ENCODE measurements around the gene PRKAA2. TPM values are rescaled to one million over a fixed set of nuclear protein-coding genes. Genes with fewer than 3 reads are reported as not detected.
"Not testable (repeated sequence)": the region's sequence is repeated elsewhere in the genome, so short reads cannot be mapped to it uniquely, and the experiment has no call there.

Gene PRKAA2
- not detected for total RNA-seq

- Mint-ChIP-seq H3K36me3 (ENCODE audit: insufficient read depth in 2 of 2) (peaks cover 0 to 1% of the 10 kb centered on the region in 2 donors), H3K27me3 (ENCODE audit: low read depth) (peaks cover 37% of the 10 kb centered on the region), H3K27ac (no peak within 1 kb of the TSS), H3K9me3 (no peaks in the 10 kb centered on the region), H3K4me1 (ENCODE audit: low read depth) (peaks cover 6% of the 10 kb centered on the region), H3K4me3 (peak within 1 kb of the TSS; percentile 72 to 73)
- peak; percentile 15 to 16 for DNase-seq
- peak; percentile 53 to 64 for ATAC-seq (replicated peaks in 1 of 2)
Measured at GRCh38 chr1:56644919-56645676, at the start of gene PRKAA2. TSS of gene PRKAA2 (plus strand) at chr1:56645314. CDS start at chr1:56645388, 74 bp downstream.

- not testable (repeated sequence) for H3K9me3 Mint-ChIP-seq; H3K4me3 Mint-ChIP-seq; DNase-seq; H3K27me3 Mint-ChIP-seq (ENCODE audit: low read depth); H3K4me1 Mint-ChIP-seq (ENCODE audit: low read depth); ATAC-seq (replicated peaks in 1 of 2); H3K27ac Mint-ChIP-seq; H3K36me3 Mint-ChIP-seq (ENCODE audit: insufficient read depth in 2 of 2)
Measured at GRCh38 chr1:56595397-56596191, 49.5 kb upstream of the PRKAA2 start.

GRCh38 chr1:56610097-56610496, 35.0 kb upstream of the PRKAA2 start:
- ATAC-seq (replicated peaks in 1 of 2), result not testable (repeated sequence)

GRCh38 chr1:56610770-56611169, 34.3 kb upstream of the PRKAA2 start:
- peaks cover 10 to 14% of the 10 kb centered on the region in 2 donors for H3K9me3 Mint-ChIP-seq
- H3K4me1 Mint-ChIP-seq (ENCODE audit: low read depth); H3K36me3 Mint-ChIP-seq (ENCODE audit: insufficient read depth in 2 of 2); H3K27me3 Mint-ChIP-seq (ENCODE audit: low read depth); H3K27ac Mint-ChIP-seq; DNase-seq; ATAC-seq (replicated peaks in 1 of 2); H3K4me3 Mint-ChIP-seq: not testable (repeated sequence)

More at GRCh38 chr1:56610097-56610496, 35.0 kb upstream of the PRKAA2 start:
- peaks cover 8 to 13% of the 10 kb centered on the region in 2 donors for H3K9me3 Mint-ChIP-seq
- H3K27me3 Mint-ChIP-seq (ENCODE audit: low read depth); H3K4me3 Mint-ChIP-seq; DNase-seq; H3K4me1 Mint-ChIP-seq (ENCODE audit: low read depth); H3K36me3 Mint-ChIP-seq (ENCODE audit: insufficient read depth in 2 of 2); H3K27ac Mint-ChIP-seq: not testable (repeated sequence)

GRCh38 chr1:56617141-56617540, 28.0 kb upstream of the PRKAA2 start:
- DNase-seq (no peak), ATAC-seq (replicated peaks in 1 of 2) (no peak)
- Mint-ChIP-seq H3K4me1 (ENCODE audit: low read depth) (no peaks in the 10 kb centered on the region), H3K27ac (no peak overlapping the region), H3K9me3 (peaks cover 4% of the 10 kb centered on the region in 2 donors), H3K4me3 (no peak overlapping the region), H3K27me3 (ENCODE audit: low read depth) (no peaks in the 10 kb centered on the region), H3K36me3 (ENCODE audit: insufficient read depth in 2 of 2) (no peaks in the 10 kb centered on the region)

GRCh38 chr1:56625819-56626440, 19.2 kb upstream of the PRKAA2 start:
- Mint-ChIP-seq H3K27me3 (ENCODE audit: low read depth) (peaks cover 10% of the 10 kb centered on the region), H3K4me1 (ENCODE audit: low read depth) (no peaks in the 10 kb centered on the region), H3K36me3 (ENCODE audit: insufficient read depth in 2 of 2) (no peaks in the 10 kb centered on the region), H3K9me3 (peaks cover 0 to 3% of the 10 kb centered on the region in 2 donors), H3K4me3 (no peak overlapping the region), H3K27ac (no peak overlapping the region)
- no peak for ATAC-seq (replicated peaks in 1 of 2)
- no peak for DNase-seq

- Mint-ChIP-seq H3K36me3 (ENCODE audit: insufficient read depth in 2 of 2) (no peaks in the 10 kb centered on the region), H3K27me3 (ENCODE audit: low read depth) (peaks cover 10% of the 10 kb centered on the region), H3K4me3 (no peak overlapping the region), H3K27ac (no peak overlapping the region), H3K9me3 (peaks cover 0 to 3% of the 10 kb centered on the region in 2 donors), H3K4me1 (ENCODE audit: low read depth) (no peaks in the 10 kb centered on the region)
- ATAC-seq (replicated peaks in 1 of 2) (no peak), DNase-seq (no peak)
Measured at GRCh38 chr1:56626546-56626945, 18.6 kb upstream of the PRKAA2 start.

GRCh38 chr1:56627019-56627635, 18.0 kb upstream of the PRKAA2 start:
- H3K4me3 Mint-ChIP-seq, result no peak overlapping the region
- ATAC-seq (replicated peaks in 1 of 2), result no peak
- no peak overlapping the region for H3K27ac Mint-ChIP-seq
- H3K27me3 Mint-ChIP-seq (ENCODE audit: low read depth), result peaks cover 10% of the 10 kb centered on the region
- H3K9me3 Mint-ChIP-seq, result peaks cover 0 to 3% of the 10 kb centered on the region in 2 donors
- H3K4me1 Mint-ChIP-seq (ENCODE audit: low read depth), result no peaks in the 10 kb centered on the region
- H3K36me3 Mint-ChIP-seq (ENCODE audit: insufficient read depth in 2 of 2), result no peaks in the 10 kb centered on the region
- no peak for DNase-seq

GRCh38 chr1:56627636-56628039, 17.5 kb upstream of the PRKAA2 start:
- DNase-seq (no peak), ATAC-seq (replicated peaks in 1 of 2) (no peak)
- H3K27ac Mint-ChIP-seq, result no peak overlapping the region
- H3K27me3 Mint-ChIP-seq (ENCODE audit: low read depth), result peaks cover 10% of the 10 kb centered on the region
- no peaks in the 10 kb centered on the region for H3K4me1 Mint-ChIP-seq (ENCODE audit: low read depth)
- H3K4me3 Mint-ChIP-seq, result no peak overlapping the region
- no peaks in the 10 kb centered on the region for H3K36me3 Mint-ChIP-seq (ENCODE audit: insufficient read depth in 2 of 2)
- peaks cover 0 to under 1% of the 10 kb centered on the region in 2 donors for H3K9me3 Mint-ChIP-seq

GRCh38 chr1:56630786-56631185, 14.3 kb upstream of the PRKAA2 start:
- no peak for DNase-seq
- peaks cover 1% of the 10 kb centered on the region for H3K27me3 Mint-ChIP-seq (ENCODE audit: low read depth)
- no peak overlapping the region for H3K27ac Mint-ChIP-seq
- H3K9me3 Mint-ChIP-seq, result no peaks in the 10 kb centered on the region
- H3K4me3 Mint-ChIP-seq, result no peak overlapping the region
- H3K36me3 Mint-ChIP-seq (ENCODE audit: insufficient read depth in 2 of 2), result no peaks in the 10 kb centered on the region
- no peaks in the 10 kb centered on the region for H3K4me1 Mint-ChIP-seq (ENCODE audit: low read depth)
- no peak for ATAC-seq (replicated peaks in 1 of 2)

- ATAC-seq (replicated peaks in 1 of 2), result no peak
- H3K9me3 Mint-ChIP-seq, result no peaks in the 10 kb centered on the region
- H3K27me3 Mint-ChIP-seq (ENCODE audit: low read depth), result no peaks in the 10 kb centered on the region
Measured at GRCh38 chr1:56631901-56632300, 13.2 kb upstream of the PRKAA2 start.

GRCh38 chr1:56634981-56635380, 10.1 kb upstream of the PRKAA2 start:
- Mint-ChIP-seq H3K4me1 (ENCODE audit: low read depth) (no peaks in the 10 kb centered on the region), H3K4me3 (no peak overlapping the region)

More at GRCh38 chr1:56631901-56632300, 13.2 kb upstream of the PRKAA2 start:
- no peak overlapping the region for H3K4me3 Mint-ChIP-seq
- H3K36me3 Mint-ChIP-seq (ENCODE audit: insufficient read depth in 2 of 2), result no peaks in the 10 kb centered on the region
- no peaks in the 10 kb centered on the region for H3K4me1 Mint-ChIP-seq (ENCODE audit: low read depth)
- no peak for DNase-seq
- H3K27ac Mint-ChIP-seq, result no peak overlapping the region

GRCh38 chr1:56638248-56638647, 6.9 kb upstream of the PRKAA2 start:
- Mint-ChIP-seq H3K9me3 (peaks cover 0 to 2% of the 10 kb centered on the region in 2 donors), H3K36me3 (ENCODE audit: insufficient read depth in 2 of 2) (no peaks in the 10 kb centered on the region), H3K27me3 (ENCODE audit: low read depth) (peaks cover 7% of the 10 kb centered on the region), H3K4me3 (no peak overlapping the region), H3K4me1 (ENCODE audit: low read depth) (no peaks in the 10 kb centered on the region), H3K27ac (no peak overlapping the region)
- ATAC-seq (replicated peaks in 1 of 2) (no peak), DNase-seq (no peak)

More at GRCh38 chr1:56634981-56635380, 10.1 kb upstream of the PRKAA2 start:
- H3K36me3 Mint-ChIP-seq (ENCODE audit: insufficient read depth in 2 of 2), result no peaks in the 10 kb centered on the region
- no peak for DNase-seq
- H3K9me3 Mint-ChIP-seq, result peaks cover 0 to 2% of the 10 kb centered on the region in 2 donors
- H3K27me3 Mint-ChIP-seq (ENCODE audit: low read depth), result no peaks in the 10 kb centered on the region
- no peak overlapping the region for H3K27ac Mint-ChIP-seq
- ATAC-seq (replicated peaks in 1 of 2), result no peak

All from activated T-cell treated with anti-CD3 and anti-CD28 coated beads, Interleukin-2, amount 50 U/mL, for 72 hours (primary cell).